Left ventricle myocardium inferior (tissue), 1 donor: ENCODE measurements around the gene OR6K2. TPM values are rescaled to one million over a fixed set of nuclear protein-coding genes. Genes with fewer than 3 reads are reported as not detected.

ENCODE experiments used
- DNase-seq: peaks from one replicate; pipeline ENCODE4 v3.0.0-alpha.2; 2020
- H3K27ac ChIP-seq: fragments of 200-600 bp; replicated peaks from 2 replicates; pipeline ENCODE4 v1.8.0; 2021
- H3K27me3 ChIP-seq: fragments of 200-600 bp; 2 replicates; pipeline ENCODE4 v1.8.0; 2021; ENCODE audit warnings: low read depth
- H3K36me3 ChIP-seq: fragments of 200-600 bp; 2 replicates; pipeline ENCODE4 v1.8.0; 2021
- H3K4me1 ChIP-seq: fragments of 200-600 bp; 2 replicates; pipeline ENCODE4 v1.8.0; 2021
- H3K4me3 ChIP-seq: fragments of 200-600 bp; 2 replicates; pipeline ENCODE4 v1.8.0; 2021; ENCODE audit warnings: mild to moderate bottlenecking, moderate library complexity
- H3K9me3 ChIP-seq: fragments of 200-600 bp; replicated peaks from 2 replicates; pipeline ENCODE4 v1.8.0; 2021
- intact Hi-C: fragments of 100-400 bp; cut with micrococcal nuclease; formaldehyde crosslinking; loops from one replicate; pipeline ENCODE4 v1.11.0; 2022
- long read RNA-seq: library from polyadenylated mRNA; unstranded; transcript quantifications from one replicate; pipeline ENCODE4 v2.0.0, GENCODE V29; 2021
- total RNA-seq: library from RNA; stranded (reverse); fragmentation: NEBNext Ultra II Directional; extraction: Animal tissue kit (Norgen Biotek cat#: 25700); gene quantifications from one replicate; pipeline ENCODE4 v1.2.1, GENCODE V29; 2021
- TF ChIP-seq, protein P1 (sequence below): fragments of 200-600 bp; IDR thresholded peaks from 2 replicates; pipeline ENCODE4 v1.8.0; 2021; ENCODE audit warnings: antibody characterized with exemption, mild to moderate bottlenecking, borderline replicate concordance
- donor health status: DM: no; HTN: yes; CAD: no; lungs with severe emphysema.

The OR6K2 gene, protein sequence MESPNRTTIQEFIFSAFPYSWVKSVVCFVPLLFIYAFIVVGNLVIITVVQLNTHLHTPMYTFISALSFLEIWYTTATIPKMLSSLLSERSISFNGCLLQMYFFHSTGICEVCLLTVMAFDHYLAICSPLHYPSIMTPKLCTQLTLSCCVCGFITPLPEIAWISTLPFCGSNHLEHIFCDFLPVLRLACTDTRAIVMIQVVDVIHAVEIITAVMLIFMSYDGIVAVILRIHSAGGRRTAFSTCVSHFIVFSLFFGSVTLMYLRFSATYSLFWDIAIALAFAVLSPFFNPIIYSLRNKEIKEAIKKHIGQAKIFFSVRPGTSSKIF
- not detected for total RNA-seq
- long read RNA-seq = 0 reads

DNA sequence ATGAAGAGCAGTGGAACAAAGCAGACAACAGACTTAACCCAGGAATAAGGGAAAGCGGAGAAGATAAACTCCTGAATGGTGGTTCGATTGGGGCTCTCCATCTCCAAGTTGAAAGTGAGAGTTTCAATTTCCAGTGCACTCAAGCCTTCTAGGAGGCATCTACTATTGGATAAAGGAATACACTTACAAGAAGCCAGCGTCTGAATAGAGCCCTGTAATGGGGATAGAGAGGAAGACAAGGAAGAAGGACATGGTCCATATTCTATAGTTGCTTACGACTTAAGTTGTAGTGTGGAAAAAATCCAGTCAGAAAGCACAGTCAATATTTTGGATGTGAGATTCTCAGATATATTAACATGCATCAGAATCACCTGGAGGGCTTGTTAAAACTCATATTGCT, at the start of gene OR6K2:
TSS of gene OR6K2 (minus strand) at position 101 of the 400 bp plus-strand sequence. CDS start at position 101, 0 bp downstream.
- no peaks in the 10 kb centered on the region for H3K9me3 ChIP-seq
- no peaks in the 10 kb centered on the region for H3K27me3 ChIP-seq
- no peak within 1 kb of the TSS for H3K27ac ChIP-seq
- H3K36me3 ChIP-seq = no peaks in the 10 kb centered on the region
- H3K4me1 ChIP-seq = no peaks in the 10 kb centered on the region
- DNase-seq = no peak
- TF ChIP-seq, protein P1, sequence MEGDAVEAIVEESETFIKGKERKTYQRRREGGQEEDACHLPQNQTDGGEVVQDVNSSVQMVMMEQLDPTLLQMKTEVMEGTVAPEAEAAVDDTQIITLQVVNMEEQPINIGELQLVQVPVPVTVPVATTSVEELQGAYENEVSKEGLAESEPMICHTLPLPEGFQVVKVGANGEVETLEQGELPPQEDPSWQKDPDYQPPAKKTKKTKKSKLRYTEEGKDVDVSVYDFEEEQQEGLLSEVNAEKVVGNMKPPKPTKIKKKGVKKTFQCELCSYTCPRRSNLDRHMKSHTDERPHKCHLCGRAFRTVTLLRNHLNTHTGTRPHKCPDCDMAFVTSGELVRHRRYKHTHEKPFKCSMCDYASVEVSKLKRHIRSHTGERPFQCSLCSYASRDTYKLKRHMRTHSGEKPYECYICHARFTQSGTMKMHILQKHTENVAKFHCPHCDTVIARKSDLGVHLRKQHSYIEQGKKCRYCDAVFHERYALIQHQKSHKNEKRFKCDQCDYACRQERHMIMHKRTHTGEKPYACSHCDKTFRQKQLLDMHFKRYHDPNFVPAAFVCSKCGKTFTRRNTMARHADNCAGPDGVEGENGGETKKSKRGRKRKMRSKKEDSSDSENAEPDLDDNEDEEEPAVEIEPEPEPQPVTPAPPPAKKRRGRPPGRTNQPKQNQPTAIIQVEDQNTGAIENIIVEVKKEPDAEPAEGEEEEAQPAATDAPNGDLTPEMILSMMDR = no peak
- no peak within 1 kb of the TSS for H3K4me3 ChIP-seq
- intact Hi-C loops = no loop called here

DNA sequence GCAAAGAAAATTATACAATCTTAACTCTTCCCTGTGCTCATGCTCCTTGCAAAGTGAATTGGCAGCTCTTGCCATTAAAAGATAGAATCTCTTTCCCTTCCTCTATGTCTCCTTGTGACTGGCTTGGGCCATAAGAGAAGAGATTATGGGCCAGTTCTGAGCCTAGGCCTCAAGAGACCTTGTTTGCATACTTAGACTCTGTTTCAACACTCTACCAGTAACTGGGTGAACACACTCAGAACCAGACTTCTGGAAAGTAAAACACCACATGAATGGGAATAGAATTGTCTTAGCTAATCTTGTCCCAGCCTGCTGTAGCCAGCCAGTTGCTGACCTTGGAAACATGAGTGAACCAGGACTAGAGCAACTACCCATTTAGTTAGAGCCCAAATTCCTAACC, 35.4 kb upstream of the OR6K2 start:
- intact Hi-C loops = no loop called here
- TF ChIP-seq, protein P1 = no peak
- Histone ChIP-seq H3K27ac (no peak overlapping the region), H3K27me3 (no peaks in the 10 kb centered on the region), H3K36me3 (no peaks in the 10 kb centered on the region), H3K9me3 (no peaks in the 10 kb centered on the region), H3K4me3 (no peak overlapping the region), H3K4me1 (no peaks in the 10 kb centered on the region)
- no peak for DNase-seq

DNA sequence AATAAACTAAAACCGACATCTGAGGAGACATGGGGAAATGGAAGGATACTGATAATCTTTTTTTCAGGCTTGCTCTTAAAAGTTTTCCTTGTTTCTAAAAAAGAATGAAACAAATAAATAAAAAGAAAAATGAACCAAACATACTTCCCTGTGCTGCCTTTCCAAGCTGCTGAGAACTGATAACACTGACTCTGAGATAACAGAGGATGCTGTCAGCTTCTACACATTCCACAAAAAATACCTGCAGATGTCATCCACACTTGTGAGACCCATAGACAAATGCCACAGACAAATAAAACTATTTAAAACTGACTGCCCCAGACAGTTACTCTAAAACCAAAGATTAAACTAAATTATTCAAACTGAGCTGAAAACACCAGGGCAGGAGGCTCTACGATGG, 32.1 kb upstream of the OR6K2 start:
- Histone ChIP-seq H3K27me3 (no peaks in the 10 kb centered on the region), H3K4me3 (no peak overlapping the region), H3K27ac (no peak overlapping the region), H3K4me1 (no peaks in the 10 kb centered on the region), H3K36me3 (no peaks in the 10 kb centered on the region), H3K9me3 (no peaks in the 10 kb centered on the region)
- TF ChIP-seq, protein P1 = no peak
- intact Hi-C loops = no loop called here
- DNase-seq = no peak

DNA sequence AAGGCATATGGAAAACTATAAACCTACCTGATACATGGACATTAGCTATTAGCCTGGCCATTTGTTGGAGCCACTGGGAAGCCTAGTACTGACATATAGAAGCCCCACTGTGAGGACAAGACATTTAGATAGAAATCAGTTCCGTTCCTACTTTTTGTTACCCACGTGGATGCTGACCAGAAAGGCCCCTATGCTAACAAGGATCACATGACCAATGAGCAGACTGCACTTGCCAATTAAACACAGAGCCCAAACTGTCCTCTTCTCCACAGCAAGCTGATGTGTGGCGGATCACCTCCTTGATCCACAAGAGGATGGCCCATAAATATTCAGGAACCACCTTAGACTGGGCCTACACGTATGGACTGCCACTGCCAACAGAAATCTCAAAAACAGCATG, 31.3 kb upstream of the OR6K2 start:
- intact Hi-C loops = no loop called here
- H3K4me3 ChIP-seq = no peak overlapping the region
- H3K27ac ChIP-seq = no peak overlapping the region
- no peaks in the 10 kb centered on the region for H3K27me3 ChIP-seq
- TF ChIP-seq, protein P1 = no peak
- H3K36me3 ChIP-seq = no peaks in the 10 kb centered on the region
- DNase-seq = no peak
- no peaks in the 10 kb centered on the region for H3K9me3 ChIP-seq
- no peaks in the 10 kb centered on the region for H3K4me1 ChIP-seq

DNA sequence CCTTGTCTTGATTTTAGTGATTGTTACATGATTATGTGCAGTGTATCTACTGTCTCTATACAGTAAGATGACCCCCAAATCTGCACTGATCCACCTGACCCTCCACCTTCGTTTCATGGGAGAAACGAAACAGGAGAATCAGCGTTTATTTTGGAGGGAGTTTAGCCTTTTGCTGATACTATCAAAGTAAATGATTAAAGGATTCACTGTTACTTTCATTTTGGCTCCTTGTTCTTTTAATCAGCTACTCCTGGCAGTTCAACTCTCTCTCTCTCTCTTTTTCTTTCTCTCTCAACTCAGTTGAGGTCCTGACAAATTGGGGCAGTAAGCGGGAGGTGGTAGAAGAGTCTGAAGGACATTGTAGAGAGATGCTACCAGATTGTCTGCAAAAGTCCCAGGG, 30.0 kb upstream of the OR6K2 start:
- H3K4me1 ChIP-seq = no peaks in the 10 kb centered on the region
- TF ChIP-seq, protein P1 = no peak
- no peak for DNase-seq
- no peak overlapping the region for H3K4me3 ChIP-seq
- H3K27me3 ChIP-seq = no peaks in the 10 kb centered on the region
- H3K27ac ChIP-seq = no peak overlapping the region
- intact Hi-C loops = no loop called here
- no peaks in the 10 kb centered on the region for H3K36me3 ChIP-seq
- no peaks in the 10 kb centered on the region for H3K9me3 ChIP-seq
